H1 (cell line): ENCODE data around the gene CCDC86.

Source experiments
- CHD1 ChIP-seq: IDR thresholded peaks from 2 replicates; pipeline ENCODE4 v1.6.1; 2012; ENCODE audit warnings: low read depth, low read length, improper control_type of control experiment
- CREB1 ChIP-seq: IDR thresholded peaks from 2 replicates; pipeline ENCODE4 v1.6.1; 2012; ENCODE audit warnings: inconsistent platforms
- EP300 ChIP-seq, 2 experiments: IDR thresholded peaks; 1 replicate in 1 of 2; 2 replicates in 1 of 2; pipeline ENCODE4 v1.6.1; 2011 to 2012; ENCODE audit warnings: low read depth in 2 of 2, low read length in 2 of 2, mild to moderate bottlenecking in 2 of 2, borderline replicate concordance in 1 of 2, inconsistent platforms in 1 of 2, moderate library complexity in 1 of 2
- HDAC6 ChIP-seq: IDR thresholded peaks from one replicate; pipeline ENCODE4 v1.7.1; 2012; ENCODE audit warnings: low read depth, mild to moderate bottlenecking, inconsistent platforms, low read length, moderate library complexity
- NRF1 ChIP-seq: IDR thresholded peaks from 2 replicates; pipeline ENCODE4 v1.6.1; 2011; ENCODE audit warnings: mild to moderate bottlenecking, low read depth, low read length, improper control_type of control experiment
- POLR2A ChIP-seq, 2 experiments: IDR thresholded peaks; 1 replicate in 1 of 2; 2 replicates in 1 of 2; pipeline ENCODE4 v1.6.1; 2011; ENCODE audit warnings: low read depth in 2 of 2, low read length in 2 of 2, mild to moderate bottlenecking in 2 of 2; ENCODE audit errors: control extremely low read depth in 1 of 2
- POLR2AphosphoS5 ChIP-seq: IDR thresholded peaks from 2 replicates; pipeline ENCODE4 v1.6.1; 2011; ENCODE audit warnings: low read depth, low read length
- POU5F1 ChIP-seq: IDR thresholded peaks from 2 replicates; pipeline ENCODE4 v1.6.1; 2011; ENCODE audit warnings: low read depth, mild to moderate bottlenecking, low read length, moderate library complexity
- RAD21 ChIP-seq, 2 experiments: IDR thresholded peaks in 1 of 2; conservative IDR thresholded peaks in 1 of 2; 2 replicates each; pipeline ENCODE4 v1.6.1; 2011; ENCODE audit warnings: low read depth in 2 of 2, low read length in 2 of 2, improper control_type of control experiment in 1 of 2, inconsistent platforms in 1 of 2, mild to moderate bottlenecking in 1 of 2, moderate library complexity in 1 of 2
- SRF ChIP-seq: IDR thresholded peaks from 2 replicates; pipeline ENCODE4 v1.6.1; 2011; ENCODE audit warnings: mild to moderate bottlenecking, low read depth, low read length, moderate library complexity
- SUZ12 ChIP-seq: fragments of 200-600 bp; sonication (generic); IDR thresholded peaks from 2 replicates; pipeline ENCODE4 v1.6.1; 2012; ENCODE audit warnings: mild to moderate bottlenecking, inconsistent platforms, low read length, moderate library complexity, mixed read lengths
- TAF1 ChIP-seq: IDR thresholded peaks from 2 replicates; pipeline ENCODE4 v1.6.1; 2011; ENCODE audit warnings: mild to moderate bottlenecking, low read depth, low read length
- TF ChIP-seq, protein P1 (sequence below), 3 experiments: IDR thresholded peaks; 1 replicate in 2 of 3; 2 replicates in 1 of 3; pipeline versions ENCODE4 v1.5.1 to v1.6.1; 2011; ENCODE audit warnings: low read length in 3 of 3, mild to moderate bottlenecking in 3 of 3, inconsistent platforms in 2 of 3, low read depth in 1 of 3, moderate library complexity in 1 of 3; ENCODE audit not compliant: insufficient read depth in 1 of 3; ENCODE audit errors: control extremely low read depth in 1 of 3
- TF ChIP-seq, protein P2 (sequence below): IDR thresholded peaks from 2 replicates; pipeline ENCODE4 v1.6.1; 2012; ENCODE audit warnings: low read length, inconsistent platforms

DNA sequence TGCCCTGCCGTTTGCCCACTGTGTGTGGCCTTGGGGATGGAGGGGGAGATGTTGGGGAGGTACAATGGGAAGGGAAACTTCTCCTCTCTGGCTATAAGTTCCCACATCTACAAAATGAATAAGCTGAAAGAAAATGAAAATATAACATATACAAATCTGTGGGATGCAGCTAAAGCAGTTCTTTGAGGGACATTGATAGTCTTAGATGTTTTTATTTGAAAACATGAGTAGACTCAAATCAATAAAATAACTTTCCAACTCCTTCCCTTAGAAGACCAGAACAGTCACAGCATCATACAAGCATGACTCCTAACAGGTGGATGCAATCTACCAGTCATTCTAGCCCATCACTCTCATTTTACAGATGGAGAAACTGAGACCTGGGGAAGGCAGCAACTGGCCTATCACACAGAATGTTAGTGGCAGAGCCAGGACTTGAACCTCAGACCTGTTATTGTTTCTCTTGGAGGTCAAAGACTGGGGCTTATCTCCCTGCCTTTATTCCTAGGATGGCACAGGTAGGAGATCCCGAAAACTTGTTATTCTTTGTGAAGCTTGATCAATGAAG lies 25.2 kb upstream of the CCDC86 start:
- TF ChIP-seq CREB1, result no peak
- no peak for TF ChIP-seq CHD1
- TF ChIP-seq RAD21 (IDR thresholded peaks at IDR 0.05 in 1 of 2, conservative IDR thresholded peaks at IDR 0.05 in 1 of 2; ENCODE audit: low read depth in 2 of 2, low read length in 2 of 2), result no peak
- no peak for TF ChIP-seq EP300 (IDR thresholded peaks at IDR 0.05; ENCODE audit: borderline replicate concordance in 1 of 2, low read depth in 2 of 2, low read length in 2 of 2)
- no peak for TF ChIP-seq SUZ12
- no peak for TF ChIP-seq HDAC6
- TF ChIP-seq POLR2AphosphoS5, result no peak
- TF ChIP-seq NRF1, result no peak
- TF ChIP-seq TAF1, result no peak
- TF ChIP-seq, protein P1, sequence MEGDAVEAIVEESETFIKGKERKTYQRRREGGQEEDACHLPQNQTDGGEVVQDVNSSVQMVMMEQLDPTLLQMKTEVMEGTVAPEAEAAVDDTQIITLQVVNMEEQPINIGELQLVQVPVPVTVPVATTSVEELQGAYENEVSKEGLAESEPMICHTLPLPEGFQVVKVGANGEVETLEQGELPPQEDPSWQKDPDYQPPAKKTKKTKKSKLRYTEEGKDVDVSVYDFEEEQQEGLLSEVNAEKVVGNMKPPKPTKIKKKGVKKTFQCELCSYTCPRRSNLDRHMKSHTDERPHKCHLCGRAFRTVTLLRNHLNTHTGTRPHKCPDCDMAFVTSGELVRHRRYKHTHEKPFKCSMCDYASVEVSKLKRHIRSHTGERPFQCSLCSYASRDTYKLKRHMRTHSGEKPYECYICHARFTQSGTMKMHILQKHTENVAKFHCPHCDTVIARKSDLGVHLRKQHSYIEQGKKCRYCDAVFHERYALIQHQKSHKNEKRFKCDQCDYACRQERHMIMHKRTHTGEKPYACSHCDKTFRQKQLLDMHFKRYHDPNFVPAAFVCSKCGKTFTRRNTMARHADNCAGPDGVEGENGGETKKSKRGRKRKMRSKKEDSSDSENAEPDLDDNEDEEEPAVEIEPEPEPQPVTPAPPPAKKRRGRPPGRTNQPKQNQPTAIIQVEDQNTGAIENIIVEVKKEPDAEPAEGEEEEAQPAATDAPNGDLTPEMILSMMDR (IDR thresholded peaks at IDR 0.05; ENCODE audit: control extremely low read depth in 1 of 3, insufficient read depth in 1 of 3, low read depth in 1 of 3, low read length in 3 of 3), result no peak
- no peak for TF ChIP-seq POU5F1
- TF ChIP-seq, protein P2, sequence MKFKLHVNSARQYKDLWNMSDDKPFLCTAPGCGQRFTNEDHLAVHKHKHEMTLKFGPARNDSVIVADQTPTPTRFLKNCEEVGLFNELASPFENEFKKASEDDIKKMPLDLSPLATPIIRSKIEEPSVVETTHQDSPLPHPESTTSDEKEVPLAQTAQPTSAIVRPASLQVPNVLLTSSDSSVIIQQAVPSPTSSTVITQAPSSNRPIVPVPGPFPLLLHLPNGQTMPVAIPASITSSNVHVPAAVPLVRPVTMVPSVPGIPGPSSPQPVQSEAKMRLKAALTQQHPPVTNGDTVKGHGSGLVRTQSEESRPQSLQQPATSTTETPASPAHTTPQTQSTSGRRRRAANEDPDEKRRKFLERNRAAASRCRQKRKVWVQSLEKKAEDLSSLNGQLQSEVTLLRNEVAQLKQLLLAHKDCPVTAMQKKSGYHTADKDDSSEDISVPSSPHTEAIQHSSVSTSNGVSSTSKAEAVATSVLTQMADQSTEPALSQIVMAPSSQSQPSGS, result no peak
- TF ChIP-seq POLR2A (IDR thresholded peaks at IDR 0.05; ENCODE audit: control extremely low read depth in 1 of 2, low read depth in 2 of 2, low read length in 2 of 2), result no peak
- TF ChIP-seq SRF, result no peak
